ENCODE data around the gene FBXL17.

GRCh38 chr5:107980923-107981692 lies 400.8 kb downstream of the FBXL17 start:
- TF ChIP-seq, protein P1, sequence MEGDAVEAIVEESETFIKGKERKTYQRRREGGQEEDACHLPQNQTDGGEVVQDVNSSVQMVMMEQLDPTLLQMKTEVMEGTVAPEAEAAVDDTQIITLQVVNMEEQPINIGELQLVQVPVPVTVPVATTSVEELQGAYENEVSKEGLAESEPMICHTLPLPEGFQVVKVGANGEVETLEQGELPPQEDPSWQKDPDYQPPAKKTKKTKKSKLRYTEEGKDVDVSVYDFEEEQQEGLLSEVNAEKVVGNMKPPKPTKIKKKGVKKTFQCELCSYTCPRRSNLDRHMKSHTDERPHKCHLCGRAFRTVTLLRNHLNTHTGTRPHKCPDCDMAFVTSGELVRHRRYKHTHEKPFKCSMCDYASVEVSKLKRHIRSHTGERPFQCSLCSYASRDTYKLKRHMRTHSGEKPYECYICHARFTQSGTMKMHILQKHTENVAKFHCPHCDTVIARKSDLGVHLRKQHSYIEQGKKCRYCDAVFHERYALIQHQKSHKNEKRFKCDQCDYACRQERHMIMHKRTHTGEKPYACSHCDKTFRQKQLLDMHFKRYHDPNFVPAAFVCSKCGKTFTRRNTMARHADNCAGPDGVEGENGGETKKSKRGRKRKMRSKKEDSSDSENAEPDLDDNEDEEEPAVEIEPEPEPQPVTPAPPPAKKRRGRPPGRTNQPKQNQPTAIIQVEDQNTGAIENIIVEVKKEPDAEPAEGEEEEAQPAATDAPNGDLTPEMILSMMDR (IDR thresholded peaks at IDR 0.05) = no peak
- no peak for TF ChIP-seq ZFX (IDR thresholded peaks at IDR 0.05; ENCODE audit: borderline replicate concordance)

Measured in 22Rv1 (cell line).